Activated T-helper 9 cell treated with anti-CD3 and anti-CD28 coated beads, Interleukin-2, amount 50 U/mL, for 16 hours (primary cell): ENCODE data around the gene VWA3A.
"Not testable (repeated sequence)": the region's sequence is repeated elsewhere in the genome, so short reads cannot be mapped to it uniquely, and the experiment has no call there.

Experiments
- DNase-seq: peaks from one replicate; pipeline ENCODE4 v3.0.0-alpha.2; 2020; ENCODE audit warnings: low read depth

VWA3A gene

GRCh38 chr16:22089910-22090309 is 2.4 kb upstream of the VWA3A start:
- no peak for DNase-seq

GRCh38 chr16:22091721-22092120 is 620 bp upstream of the VWA3A start:
- no peak for DNase-seq

- DNase-seq = no peak
Observed at GRCh38 chr16:22093331-22093730, 990 bp downstream of the VWA3A start.

- DNase-seq = no peak
Observed at GRCh38 chr16:22093996-22094395, 1.7 kb downstream of the VWA3A start.

GRCh38 chr16:22098405-22099255 is 6.3 kb downstream of the VWA3A start:
- no peak for DNase-seq

- DNase-seq = no peak
Observed at GRCh38 chr16:22099256-22099975, 7.1 kb downstream of the VWA3A start.

- no peak for DNase-seq
Observed at GRCh38 chr16:22103441-22103840, 11.1 kb downstream of the VWA3A start.

GRCh38 chr16:22109258-22109898 is 17.0 kb downstream of the VWA3A start:
- DNase-seq = no peak

GRCh38 chr16:22111629-22112028 is 19.3 kb downstream of the VWA3A start:
- not testable (repeated sequence) for DNase-seq

GRCh38 chr16:22116095-22116700 is 23.9 kb downstream of the VWA3A start:
- no peak for DNase-seq

- no peak for DNase-seq
Observed at GRCh38 chr16:22117609-22118008, 25.3 kb downstream of the VWA3A start.

GRCh38 chr16:22120440-22120839 is 28.1 kb downstream of the VWA3A start:
- no peak for DNase-seq

- DNase-seq = no peak
Observed at GRCh38 chr16:22122239-22122638, 29.9 kb downstream of the VWA3A start.

- no peak for DNase-seq
Observed at GRCh38 chr16:22123146-22123545, 30.8 kb downstream of the VWA3A start.

GRCh38 chr16:22123759-22124490 is 31.6 kb downstream of the VWA3A start:
- no peak for DNase-seq

GRCh38 chr16:22124583-22125284 is 32.4 kb downstream of the VWA3A start:
- DNase-seq = no peak

GRCh38 chr16:22126037-22126558 is 33.8 kb downstream of the VWA3A start:
- DNase-seq = no peak

- not testable (repeated sequence) for DNase-seq
Observed at GRCh38 chr16:22128537-22128936, 36.2 kb downstream of the VWA3A start.

- no peak for DNase-seq
Observed at GRCh38 chr16:22130528-22130927, 38.2 kb downstream of the VWA3A start.

GRCh38 chr16:22132801-22133200 is 40.5 kb downstream of the VWA3A start:
- DNase-seq = no peak

- no peak for DNase-seq
Observed at GRCh38 chr16:22138482-22138881, 46.1 kb downstream of the VWA3A start.
